HCT116 (cell line): ENCODE measurements around the gene ZEB1.

Experiments
- CEBPB ChIP-seq: IDR thresholded peaks from 2 replicates; pipeline ENCODE4 v1.6.1; 2012; ENCODE audit warnings: low read depth
- EZH2 ChIP-seq: fragments of 200-600 bp; sonication (generic); IDR thresholded peaks from 2 replicates; pipeline ENCODE4 v1.6.1; 2017; ENCODE audit warnings: antibody characterized with exemption, mixed run types
- FOSL1 ChIP-seq: IDR thresholded peaks from 2 replicates; pipeline ENCODE4 v1.6.1; 2012; ENCODE audit warnings: low read depth
- POLR2A ChIP-seq: IDR thresholded peaks from 2 replicates; pipeline ENCODE4 v1.7.0; 2011; ENCODE audit warnings: borderline replicate concordance; ENCODE audit not compliant: insufficient read depth, insufficient read length; ENCODE audit errors: extremely low read depth
- POLR2AphosphoS5 ChIP-seq: IDR thresholded peaks from 2 replicates; pipeline ENCODE4 v1.6.1; 2011; ENCODE audit warnings: mild to moderate bottlenecking, low read depth, low read length, moderate library complexity
- RAD21 ChIP-seq: IDR thresholded peaks from 2 replicates; pipeline ENCODE4 v1.6.1; 2012; ENCODE audit warnings: low read depth, mild to moderate bottlenecking
- SIN3A ChIP-seq: IDR thresholded peaks from 2 replicates; pipeline ENCODE4 v1.6.1; 2012; ENCODE audit warnings: low read depth
- SP1 ChIP-seq: IDR thresholded peaks from 2 replicates; pipeline ENCODE4 v1.6.1; 2012; ENCODE audit warnings: low read depth
- SRF ChIP-seq: IDR thresholded peaks from 2 replicates; pipeline ENCODE4 v1.6.1; 2012; ENCODE audit warnings: low read depth
- YY1 ChIP-seq: IDR thresholded peaks from 2 replicates; pipeline ENCODE4 v1.6.1; 2011; ENCODE audit warnings: low read length, low read depth, moderate library complexity, mild to moderate bottlenecking; ENCODE audit not compliant: insufficient replicate concordance; ENCODE audit errors: extremely low read depth
- TF ChIP-seq, protein P1 (sequence below): IDR thresholded peaks from 2 replicates; pipeline ENCODE4 v1.6.1; 2012; ENCODE audit warnings: low read depth
- TF ChIP-seq, protein P2 (sequence below), 3 experiments: fragments of 200-600 bp in 1 of 3; sonication (generic) in 1 of 3; IDR thresholded peaks in 2 of 3; conservative IDR thresholded peaks in 1 of 3; 2 replicates each; pipeline ENCODE4 v1.5.1; 2012 to 2017; ENCODE audit warnings: low read depth in 2 of 3, low read length in 2 of 3, antibody characterized with exemption in 1 of 3, borderline replicate concordance in 1 of 3, control low read depth in 1 of 3, mild to moderate bottlenecking in 1 of 3, mixed read lengths in 1 of 3, mixed run types in 1 of 3, moderate library complexity in 1 of 3; ENCODE audit not compliant: insufficient read depth in 1 of 3

DNA sequence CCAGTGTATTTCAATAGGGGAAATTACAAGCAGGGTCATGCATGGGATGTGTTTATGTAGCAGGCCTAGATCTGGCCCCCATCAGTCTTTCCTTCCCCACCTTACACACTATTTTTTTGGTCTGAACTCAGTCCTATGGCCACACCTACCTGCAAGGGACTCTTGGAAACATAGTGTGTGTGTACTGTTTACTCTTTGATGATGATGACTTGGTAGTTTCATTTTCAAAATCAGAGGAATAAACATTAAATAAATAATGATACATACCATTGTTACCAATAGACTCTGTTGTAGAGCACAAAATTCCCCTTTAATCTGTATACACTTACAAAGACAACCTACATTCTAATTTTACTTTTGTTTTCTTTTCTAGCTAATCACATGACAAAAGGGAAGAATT is 191.0 kb downstream of the ZEB1 start:
- no peak for TF ChIP-seq POLR2A
- TF ChIP-seq SRF, result no peak
- no peak for TF ChIP-seq RAD21
- TF ChIP-seq, protein P1, sequence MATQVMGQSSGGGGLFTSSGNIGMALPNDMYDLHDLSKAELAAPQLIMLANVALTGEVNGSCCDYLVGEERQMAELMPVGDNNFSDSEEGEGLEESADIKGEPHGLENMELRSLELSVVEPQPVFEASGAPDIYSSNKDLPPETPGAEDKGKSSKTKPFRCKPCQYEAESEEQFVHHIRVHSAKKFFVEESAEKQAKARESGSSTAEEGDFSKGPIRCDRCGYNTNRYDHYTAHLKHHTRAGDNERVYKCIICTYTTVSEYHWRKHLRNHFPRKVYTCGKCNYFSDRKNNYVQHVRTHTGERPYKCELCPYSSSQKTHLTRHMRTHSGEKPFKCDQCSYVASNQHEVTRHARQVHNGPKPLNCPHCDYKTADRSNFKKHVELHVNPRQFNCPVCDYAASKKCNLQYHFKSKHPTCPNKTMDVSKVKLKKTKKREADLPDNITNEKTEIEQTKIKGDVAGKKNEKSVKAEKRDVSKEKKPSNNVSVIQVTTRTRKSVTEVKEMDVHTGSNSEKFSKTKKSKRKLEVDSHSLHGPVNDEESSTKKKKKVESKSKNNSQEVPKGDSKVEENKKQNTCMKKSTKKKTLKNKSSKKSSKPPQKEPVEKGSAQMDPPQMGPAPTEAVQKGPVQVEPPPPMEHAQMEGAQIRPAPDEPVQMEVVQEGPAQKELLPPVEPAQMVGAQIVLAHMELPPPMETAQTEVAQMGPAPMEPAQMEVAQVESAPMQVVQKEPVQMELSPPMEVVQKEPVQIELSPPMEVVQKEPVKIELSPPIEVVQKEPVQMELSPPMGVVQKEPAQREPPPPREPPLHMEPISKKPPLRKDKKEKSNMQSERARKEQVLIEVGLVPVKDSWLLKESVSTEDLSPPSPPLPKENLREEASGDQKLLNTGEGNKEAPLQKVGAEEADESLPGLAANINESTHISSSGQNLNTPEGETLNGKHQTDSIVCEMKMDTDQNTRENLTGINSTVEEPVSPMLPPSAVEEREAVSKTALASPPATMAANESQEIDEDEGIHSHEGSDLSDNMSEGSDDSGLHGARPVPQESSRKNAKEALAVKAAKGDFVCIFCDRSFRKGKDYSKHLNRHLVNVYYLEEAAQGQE, result no peak
- TF ChIP-seq, protein P2, sequence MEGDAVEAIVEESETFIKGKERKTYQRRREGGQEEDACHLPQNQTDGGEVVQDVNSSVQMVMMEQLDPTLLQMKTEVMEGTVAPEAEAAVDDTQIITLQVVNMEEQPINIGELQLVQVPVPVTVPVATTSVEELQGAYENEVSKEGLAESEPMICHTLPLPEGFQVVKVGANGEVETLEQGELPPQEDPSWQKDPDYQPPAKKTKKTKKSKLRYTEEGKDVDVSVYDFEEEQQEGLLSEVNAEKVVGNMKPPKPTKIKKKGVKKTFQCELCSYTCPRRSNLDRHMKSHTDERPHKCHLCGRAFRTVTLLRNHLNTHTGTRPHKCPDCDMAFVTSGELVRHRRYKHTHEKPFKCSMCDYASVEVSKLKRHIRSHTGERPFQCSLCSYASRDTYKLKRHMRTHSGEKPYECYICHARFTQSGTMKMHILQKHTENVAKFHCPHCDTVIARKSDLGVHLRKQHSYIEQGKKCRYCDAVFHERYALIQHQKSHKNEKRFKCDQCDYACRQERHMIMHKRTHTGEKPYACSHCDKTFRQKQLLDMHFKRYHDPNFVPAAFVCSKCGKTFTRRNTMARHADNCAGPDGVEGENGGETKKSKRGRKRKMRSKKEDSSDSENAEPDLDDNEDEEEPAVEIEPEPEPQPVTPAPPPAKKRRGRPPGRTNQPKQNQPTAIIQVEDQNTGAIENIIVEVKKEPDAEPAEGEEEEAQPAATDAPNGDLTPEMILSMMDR (IDR thresholded peaks at IDR 0.05 in 2 of 3, conservative IDR thresholded peaks at IDR 0.05 in 1 of 3; ENCODE audit: borderline replicate concordance in 1 of 3, insufficient read depth in 1 of 3, low read depth in 2 of 3, low read length in 2 of 3), result no peak
- TF ChIP-seq YY1, result no peak
- no peak for TF ChIP-seq POLR2AphosphoS5
- no peak for TF ChIP-seq SP1
- no peak for TF ChIP-seq EZH2
- no peak for TF ChIP-seq FOSL1
- no peak for TF ChIP-seq CEBPB
- no peak for TF ChIP-seq SIN3A
